Calu3 (cell line): ENCODE results near the gene SETBP1. TPM values are rescaled to one million over a fixed set of nuclear protein-coding genes. Genes with fewer than 3 reads are reported as not detected.

ENCODE experiments used
- BruUV-seq: library from RNA; stranded (reverse); fragments of 400-500 nt; replicated peaks from 2 replicates; lab custom pipeline; 2021; lab: Mats Ljungman, UMichigan
- CTCF ChIA-PET: fragments of 300-600 bp; sonication (Branson Sonifier 250); formaldehyde crosslinking; loops from one replicate; lab custom pipeline; 2022; ENCODE audit warnings: antibody characterized with exemption; lab: Charles Lee
- DNase-seq: peaks from one replicate; pipeline ENCODE4 v3.0.0; 2022
- H3K27ac Mint-ChIP-seq: one replicate; pipeline ENCODE4 v1.8.0; 2022; ENCODE audit warnings: mixed read lengths; ENCODE audit not compliant: unreplicated experiment
- H3K27me3 Mint-ChIP-seq: one replicate; pipeline ENCODE4 v1.8.0; 2022; ENCODE audit warnings: mixed read lengths; ENCODE audit not compliant: unreplicated experiment
- H3K36me3 Mint-ChIP-seq: one replicate; pipeline ENCODE4 v1.8.0; 2022; ENCODE audit warnings: mild to moderate bottlenecking, moderate library complexity, mixed read lengths; ENCODE audit not compliant: insufficient read depth, unreplicated experiment
- H3K4me1 Mint-ChIP-seq: one replicate; pipeline ENCODE4 v1.8.0; 2022; ENCODE audit warnings: mild to moderate bottlenecking, low read depth, mixed read lengths; ENCODE audit not compliant: unreplicated experiment
- H3K4me3 Mint-ChIP-seq: one replicate; pipeline ENCODE4 v1.8.0; 2022; ENCODE audit warnings: mild to moderate bottlenecking, low read depth, moderate library complexity, mixed read lengths; ENCODE audit not compliant: unreplicated experiment
- H3K9me3 Mint-ChIP-seq: one replicate; pipeline ENCODE4 v1.8.0; 2022; ENCODE audit warnings: low read depth, mixed read lengths; ENCODE audit not compliant: unreplicated experiment
- intact Hi-C: fragments of 100-400 bp; cut with micrococcal nuclease; formaldehyde crosslinking; loops from one replicate; pipeline ENCODE4 v1.10.0; 2022; ENCODE audit not compliant: unreplicated experiment
- total RNA-seq: library from RNA; stranded (reverse); gene quantifications from 2 replicates; pipeline ENCODE4 v1.2.3, GENCODE V29; 2022
- TF ChIP-seq, protein P1 (sequence below): fragments of 200-600 bp; IDR thresholded peaks from one replicate; pipeline ENCODE4 v1.8.0; 2022; ENCODE audit warnings: antibody characterized with exemption; ENCODE audit not compliant: unreplicated experiment

SETBP1 gene
- total RNA-seq, 1 experiment from 2014 or later = 6.0 TPM

DNA sequence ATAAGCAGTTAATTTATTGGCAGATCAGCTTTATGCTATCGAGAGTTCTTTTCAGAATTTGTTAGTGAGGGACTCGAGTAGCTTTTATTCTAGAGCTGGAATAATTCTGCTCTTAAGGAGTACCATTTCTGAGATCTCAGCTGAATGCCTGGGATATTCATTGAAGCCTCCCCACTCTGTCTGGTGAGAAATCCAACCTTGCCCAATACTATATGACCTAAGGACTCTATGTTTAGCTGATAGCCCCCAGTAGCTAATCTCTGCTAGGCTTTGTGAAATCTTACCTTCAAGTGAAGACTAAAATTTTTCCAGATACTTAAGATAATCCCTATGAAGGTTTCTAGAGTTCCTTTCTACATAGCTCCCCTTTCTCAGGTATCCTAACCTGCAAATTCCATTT, 261.4 kb downstream of the SETBP1 start:
- Mint-ChIP-seq H3K9me3 (no peaks in the 10 kb centered on the region), H3K4me3 (no peak overlapping the region), H3K27me3 (no peaks in the 10 kb centered on the region), H3K27ac (no peak overlapping the region), H3K36me3 (no peaks in the 10 kb centered on the region), H3K4me1 (peaks cover 22% of the 10 kb centered on the region)
- CTCF ChIA-PET = interaction anchor here (0.8 kb wide), 1 partner anchor 44 kb away, joined by 3 read pairs; no protein-coding TSS in a partner anchor
- intact Hi-C loops = no loop called here
- no peak for DNase-seq
- TF ChIP-seq, protein P1, sequence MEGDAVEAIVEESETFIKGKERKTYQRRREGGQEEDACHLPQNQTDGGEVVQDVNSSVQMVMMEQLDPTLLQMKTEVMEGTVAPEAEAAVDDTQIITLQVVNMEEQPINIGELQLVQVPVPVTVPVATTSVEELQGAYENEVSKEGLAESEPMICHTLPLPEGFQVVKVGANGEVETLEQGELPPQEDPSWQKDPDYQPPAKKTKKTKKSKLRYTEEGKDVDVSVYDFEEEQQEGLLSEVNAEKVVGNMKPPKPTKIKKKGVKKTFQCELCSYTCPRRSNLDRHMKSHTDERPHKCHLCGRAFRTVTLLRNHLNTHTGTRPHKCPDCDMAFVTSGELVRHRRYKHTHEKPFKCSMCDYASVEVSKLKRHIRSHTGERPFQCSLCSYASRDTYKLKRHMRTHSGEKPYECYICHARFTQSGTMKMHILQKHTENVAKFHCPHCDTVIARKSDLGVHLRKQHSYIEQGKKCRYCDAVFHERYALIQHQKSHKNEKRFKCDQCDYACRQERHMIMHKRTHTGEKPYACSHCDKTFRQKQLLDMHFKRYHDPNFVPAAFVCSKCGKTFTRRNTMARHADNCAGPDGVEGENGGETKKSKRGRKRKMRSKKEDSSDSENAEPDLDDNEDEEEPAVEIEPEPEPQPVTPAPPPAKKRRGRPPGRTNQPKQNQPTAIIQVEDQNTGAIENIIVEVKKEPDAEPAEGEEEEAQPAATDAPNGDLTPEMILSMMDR = no peak
- no TSS peak for BruUV-seq

DNA sequence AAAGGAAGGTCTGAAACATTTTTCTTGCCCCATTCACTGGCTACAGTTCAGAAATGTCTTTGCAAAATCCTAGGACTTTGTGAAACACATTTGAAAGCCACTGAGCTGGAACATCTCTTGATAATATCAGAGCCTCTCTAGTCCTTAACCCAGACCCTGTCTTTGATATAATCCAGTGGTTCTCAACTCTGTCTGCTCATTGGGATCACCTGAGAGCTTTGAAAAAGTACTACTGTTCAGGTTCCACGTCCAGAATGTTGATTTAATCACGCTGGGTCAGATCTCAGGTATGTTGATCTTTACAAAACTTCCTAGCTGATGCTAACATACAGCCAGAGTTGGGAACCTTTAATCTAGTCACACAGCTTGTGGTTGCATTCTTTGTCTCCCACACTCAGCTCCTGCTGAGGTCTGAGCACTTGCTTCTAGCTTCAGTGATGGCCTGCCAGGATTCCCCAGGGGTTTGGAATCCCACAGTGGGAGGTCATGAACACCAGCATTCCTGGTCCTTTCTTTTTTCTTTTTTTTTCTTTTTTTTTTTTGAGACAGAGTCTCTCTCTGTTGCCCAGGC, 262.7 kb downstream of the SETBP1 start:
- CTCF ChIA-PET = interaction anchor here (0.9 kb wide), 1 partner anchor 9 kb away, joined by 4 read pairs; no protein-coding TSS in a partner anchor
- Mint-ChIP-seq H3K4me3 (no peak overlapping the region), H3K4me1 (peaks cover 15% of the 10 kb centered on the region), H3K27me3 (no peaks in the 10 kb centered on the region), H3K36me3 (no peaks in the 10 kb centered on the region), H3K27ac (no peak overlapping the region), H3K9me3 (no peaks in the 10 kb centered on the region)
- no peak for DNase-seq
- TF ChIP-seq, protein P1 = no peak
- no TSS peak for BruUV-seq
- intact Hi-C loops = no loop called here

DNA sequence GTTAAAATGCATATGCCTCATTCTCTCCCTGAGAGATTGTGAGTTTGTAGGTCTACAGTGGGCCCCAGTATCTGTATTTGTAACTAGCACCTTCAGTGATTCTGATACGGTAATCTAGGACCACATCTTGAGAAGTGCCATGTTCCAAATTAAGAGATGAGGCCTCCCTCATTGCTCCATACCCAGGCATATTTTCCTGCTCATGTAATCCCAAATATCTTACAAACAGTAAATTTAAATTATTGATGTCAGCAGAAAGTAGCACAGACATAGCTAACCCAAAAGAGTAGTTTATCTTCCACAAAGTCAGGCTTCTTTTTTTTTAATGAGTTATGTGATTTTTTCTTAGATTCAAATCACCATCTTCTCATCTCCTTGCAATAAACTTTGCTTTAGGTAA, 263.8 kb downstream of the SETBP1 start:
- no peaks in the 10 kb centered on the region for H3K9me3 Mint-ChIP-seq
- H3K27me3 Mint-ChIP-seq = no peaks in the 10 kb centered on the region
- CTCF ChIA-PET = no interaction called here
- no peaks in the 10 kb centered on the region for H3K36me3 Mint-ChIP-seq
- BruUV-seq = no TSS peak
- intact Hi-C loops = no loop called here
- H3K4me1 Mint-ChIP-seq = peaks cover 4% of the 10 kb centered on the region
- H3K27ac Mint-ChIP-seq = no peak overlapping the region
- no peak for DNase-seq
- no peak overlapping the region for H3K4me3 Mint-ChIP-seq
- TF ChIP-seq, protein P1 = no peak

DNA sequence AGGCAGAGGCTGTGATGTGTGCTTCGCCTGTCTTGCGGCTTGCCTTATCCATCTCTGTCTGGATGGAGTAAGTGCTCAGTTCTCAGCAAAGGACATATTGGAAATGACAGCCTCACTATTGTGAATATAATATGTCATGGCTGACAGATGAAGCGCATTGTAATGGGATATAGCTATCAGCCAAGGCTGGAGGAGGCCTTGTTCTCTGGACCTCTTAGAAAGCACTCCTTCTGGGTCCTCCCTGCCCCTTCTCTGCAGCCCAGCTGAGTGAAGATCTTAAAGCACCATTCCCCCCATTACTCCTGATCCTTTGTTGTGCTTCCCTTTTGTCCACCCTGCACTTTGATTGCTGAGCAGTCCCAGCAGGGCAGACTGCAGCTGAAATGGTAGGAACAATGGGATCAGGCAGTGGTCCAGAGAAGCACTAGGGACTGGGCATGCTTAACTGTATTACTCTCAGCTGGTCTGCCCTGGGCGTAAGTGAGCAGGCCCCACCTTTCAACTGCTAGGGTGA, 265.3 kb downstream of the SETBP1 start:
- Mint-ChIP-seq H3K4me3 (no peak overlapping the region), H3K9me3 (no peaks in the 10 kb centered on the region), H3K27ac (no peak overlapping the region), H3K4me1 (no peaks in the 10 kb centered on the region), H3K36me3 (no peaks in the 10 kb centered on the region), H3K27me3 (no peaks in the 10 kb centered on the region)
- no TSS peak for BruUV-seq
- CTCF ChIA-PET = interaction anchor here (0.9 kb wide), 1 partner anchor 465 kb away, joined by 4 read pairs; no protein-coding TSS in a partner anchor
- TF ChIP-seq, protein P1 = no peak
- intact Hi-C loops = no loop called here
- DNase-seq = no peak
